Stimulated activated CD4-positive, alpha-beta T cell treated with anti-CD3 and anti-CD28 coated beads, Interleukin-4, amount 100 ng/mL, for 48 hours (primary cell): ENCODE data around the gene BATF2.
"Not testable (repeated sequence)": the region's sequence is repeated elsewhere in the genome, so short reads cannot be mapped to it uniquely, and the experiment has no call there.

Source experiments
- DNase-seq, 2 donors: peaks; one replicate each; pipeline ENCODE4 v3.0.0-alpha.2; 2020; ENCODE audit warnings: low read depth in 2 of 2

The BATF2 gene, protein sequence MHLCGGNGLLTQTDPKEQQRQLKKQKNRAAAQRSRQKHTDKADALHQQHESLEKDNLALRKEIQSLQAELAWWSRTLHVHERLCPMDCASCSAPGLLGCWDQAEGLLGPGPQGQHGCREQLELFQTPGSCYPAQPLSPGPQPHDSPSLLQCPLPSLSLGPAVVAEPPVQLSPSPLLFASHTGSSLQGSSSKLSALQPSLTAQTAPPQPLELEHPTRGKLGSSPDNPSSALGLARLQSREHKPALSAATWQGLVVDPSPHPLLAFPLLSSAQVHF

DNA sequence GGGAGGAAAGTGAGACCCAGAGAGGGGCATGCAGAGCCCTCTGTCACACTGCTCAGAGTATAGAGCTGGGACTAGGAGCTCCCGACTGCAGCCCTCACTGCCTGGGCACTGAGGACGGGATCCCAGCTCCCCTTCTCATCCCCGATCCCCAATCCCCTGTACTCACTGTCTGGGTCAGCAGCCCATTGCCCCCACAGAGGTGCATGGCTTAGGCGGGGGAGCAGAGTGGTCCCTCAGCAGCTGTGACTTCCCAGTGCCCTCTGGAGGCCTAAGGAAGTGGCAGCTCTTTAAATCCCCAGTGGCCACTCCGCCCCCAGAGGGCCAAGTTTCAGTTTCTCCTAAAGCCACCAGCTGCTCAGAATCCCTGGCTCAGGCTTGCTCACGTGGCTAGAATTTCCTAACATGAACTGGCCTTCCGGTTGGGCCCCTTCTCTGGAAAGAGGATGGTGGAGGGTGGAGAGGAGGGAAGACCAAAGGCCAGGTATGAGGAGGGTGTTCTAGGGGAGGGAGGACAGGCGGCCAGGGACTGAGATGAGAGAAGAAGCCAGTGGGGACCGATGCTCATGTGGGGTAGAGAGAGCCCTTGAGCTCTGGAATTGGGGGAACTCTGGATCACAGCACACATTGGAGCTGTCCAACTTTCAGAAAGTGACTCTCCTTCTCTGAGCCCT lies at the start of gene BATF2:
Gene BATF2, minus strand, starts transcription at position 262 of the 671 bp plus-strand sequence. Its CDS starts 57 bp downstream, at position 205.
- DNase-seq: no peak

DNA sequence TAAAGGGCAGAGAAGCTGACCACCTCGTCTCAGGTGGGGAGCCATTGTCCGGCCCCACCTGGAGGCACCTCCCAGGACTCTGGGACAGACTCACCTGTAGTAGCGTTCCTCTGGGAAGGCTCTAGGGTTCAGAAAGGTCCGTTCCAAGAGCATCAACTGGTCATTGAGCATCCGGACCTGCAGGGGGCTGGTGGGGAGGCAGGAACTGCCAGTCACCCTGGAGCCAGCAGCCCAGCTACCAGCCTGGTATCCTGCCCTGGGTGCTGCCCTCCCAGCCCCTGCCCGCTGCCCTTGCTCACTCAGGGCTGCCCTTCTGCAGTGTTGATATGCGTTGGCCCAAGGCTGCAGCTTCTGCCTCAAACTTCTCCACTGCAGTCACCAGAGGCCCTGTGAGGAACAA lies 49.0 kb upstream of the BATF2 start:
- no peak for DNase-seq

DNA sequence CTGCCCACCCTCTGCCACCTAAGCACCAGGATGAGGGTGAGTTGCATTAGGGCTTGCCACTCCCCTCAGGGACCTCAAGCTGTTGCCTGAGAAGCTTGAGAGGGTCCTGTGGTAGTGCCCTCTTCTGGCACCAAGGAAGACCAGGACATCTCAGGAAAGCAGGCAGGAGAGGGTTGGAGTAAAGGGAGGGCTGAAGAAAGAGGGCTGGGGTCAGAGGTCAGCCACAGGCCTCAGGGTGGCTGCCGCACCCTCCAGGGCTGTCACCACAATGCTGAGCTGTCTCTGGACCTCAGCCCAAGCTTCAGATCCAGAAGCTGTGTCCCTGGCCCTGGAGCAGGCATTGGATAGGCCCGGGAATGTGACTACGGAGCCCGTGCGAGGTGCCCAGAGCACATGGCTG lies 48.3 kb upstream of the BATF2 start:
- DNase-seq: no peak

DNA sequence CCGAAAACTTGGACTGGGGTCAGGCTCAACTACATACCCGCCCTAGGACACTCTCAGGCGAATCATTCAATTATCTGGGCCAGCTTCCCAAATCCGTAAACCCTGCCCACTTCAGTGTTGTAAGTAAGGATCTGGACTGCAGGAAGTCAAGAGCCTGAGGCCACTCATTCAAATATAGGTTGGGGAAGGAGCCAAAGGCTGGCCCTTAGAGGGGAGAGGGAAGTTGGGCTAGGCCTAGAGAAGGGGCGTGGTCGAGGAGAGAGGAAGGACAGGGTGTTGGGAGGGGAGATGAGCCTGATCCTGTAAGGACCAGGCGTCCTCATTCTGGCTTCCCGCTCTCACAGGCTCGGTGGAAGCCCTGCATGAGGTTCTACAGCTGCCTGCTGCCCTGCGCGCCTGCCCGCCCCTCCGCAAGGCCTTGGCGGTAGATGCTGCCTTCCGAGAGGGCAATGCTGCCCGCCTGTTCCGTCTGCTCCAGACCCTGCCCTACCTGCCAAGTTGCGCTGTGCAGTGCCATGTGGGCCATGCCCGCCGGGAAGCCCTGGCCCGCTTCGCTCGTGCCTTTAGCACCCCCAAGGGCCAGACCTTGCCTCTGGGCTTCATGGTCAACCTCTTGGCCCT lies 47.2 kb upstream of the BATF2 start:
- no peak for DNase-seq

DNA sequence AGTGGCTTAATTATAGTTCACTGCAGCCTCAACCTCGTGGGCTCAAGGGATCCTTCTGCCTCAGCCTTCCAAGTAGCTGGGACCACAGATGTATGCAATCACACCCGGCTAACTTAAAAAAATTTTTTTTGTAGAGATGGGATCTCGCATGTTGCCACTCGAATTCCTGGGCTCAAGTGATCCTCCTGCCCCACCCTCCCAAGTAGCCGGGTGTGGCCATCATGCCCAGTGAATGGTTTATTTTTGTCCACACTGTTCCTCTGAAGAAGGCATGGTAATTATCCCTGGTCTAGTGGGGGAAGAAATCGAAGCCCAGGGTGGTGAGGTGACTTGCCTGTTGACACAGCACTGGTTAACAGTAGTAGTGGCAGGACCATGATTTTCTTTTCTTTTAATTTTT lies 46.1 kb upstream of the BATF2 start:
- no peak for DNase-seq

DNA sequence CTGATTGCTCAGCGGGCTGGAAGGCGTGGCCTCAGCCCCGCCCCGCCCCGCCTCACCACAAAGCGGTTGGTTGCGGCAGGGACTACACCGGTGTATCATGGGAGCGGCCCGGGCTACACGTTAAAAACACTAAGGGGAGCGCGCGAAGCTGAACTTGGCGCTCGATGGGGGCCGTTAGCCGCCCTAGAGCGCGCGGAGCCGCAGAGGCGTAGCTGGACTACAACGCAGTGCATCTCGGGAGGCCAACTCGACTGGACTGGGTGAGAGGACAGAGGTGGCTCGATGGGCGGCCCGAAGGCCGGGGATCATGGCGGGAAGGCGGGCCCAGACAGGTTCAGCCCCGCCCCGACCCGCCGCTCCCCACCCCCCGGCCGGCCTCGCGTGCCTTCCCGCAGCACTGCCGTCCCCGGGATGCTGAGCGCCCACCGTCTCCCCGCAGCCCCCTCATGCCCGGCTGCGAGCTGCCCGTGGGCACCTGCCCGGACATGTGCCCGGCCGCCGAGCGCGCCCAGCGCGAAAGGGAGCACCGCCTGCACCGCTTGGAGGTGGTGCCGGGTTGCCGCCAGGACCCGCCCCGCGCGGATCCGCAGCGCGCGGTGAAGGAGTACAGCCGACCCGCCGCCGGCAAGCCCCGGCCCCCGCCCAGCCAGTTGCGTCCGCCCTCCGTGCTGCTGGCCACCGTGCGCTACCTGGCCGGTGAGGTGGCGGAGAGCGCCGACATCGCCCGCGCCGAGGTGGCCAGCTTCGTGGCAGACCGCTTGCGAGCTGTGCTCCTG lies 44.3 kb upstream of the BATF2 start, which contains the start of gene SAC3D1:
Gene SAC3D1, plus strand, starts transcription at position 364 of the 776 bp plus-strand sequence. Its CDS starts 83 bp downstream, at position 447.
- peak; percentile 78 to 88 for DNase-seq

DNA sequence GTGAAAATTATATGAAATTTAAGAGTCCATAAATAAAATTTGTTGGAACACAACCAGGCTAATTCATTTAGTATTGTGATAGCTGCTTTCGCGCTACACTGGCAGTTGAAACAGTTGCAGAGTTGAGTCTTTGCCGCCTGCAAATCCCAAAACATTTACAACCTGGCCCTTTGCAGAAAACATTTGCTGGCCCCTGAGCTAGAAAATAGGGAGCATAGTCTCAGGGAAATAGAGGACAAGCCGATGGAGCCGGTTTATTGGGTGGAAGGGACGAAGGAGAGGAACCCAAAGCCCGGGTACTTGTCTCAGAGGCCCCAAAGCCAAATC lies 43.7 kb upstream of the BATF2 start:
- DNase-seq: no peak

DNA sequence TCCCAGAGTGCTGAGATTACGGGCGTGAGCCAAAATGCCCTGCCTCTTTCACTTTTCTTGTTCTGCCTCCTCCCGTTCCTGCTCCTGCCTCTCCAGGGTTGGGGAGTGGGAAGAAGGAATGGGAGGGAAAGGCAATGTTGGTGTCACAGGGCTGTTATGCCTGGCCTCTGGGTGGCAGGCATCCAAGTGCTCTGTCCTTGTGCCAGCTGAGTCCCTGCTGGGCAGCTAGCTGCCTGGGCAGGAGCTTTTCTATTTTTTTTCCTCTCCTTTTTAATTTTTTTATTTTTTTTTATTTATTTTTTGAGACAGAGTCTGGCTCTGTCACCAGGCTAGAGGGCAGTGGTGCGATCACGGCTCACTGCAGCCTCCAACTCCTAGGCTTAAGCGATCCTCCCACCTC lies 40.2 kb upstream of the BATF2 start:
- no peak for DNase-seq

DNA sequence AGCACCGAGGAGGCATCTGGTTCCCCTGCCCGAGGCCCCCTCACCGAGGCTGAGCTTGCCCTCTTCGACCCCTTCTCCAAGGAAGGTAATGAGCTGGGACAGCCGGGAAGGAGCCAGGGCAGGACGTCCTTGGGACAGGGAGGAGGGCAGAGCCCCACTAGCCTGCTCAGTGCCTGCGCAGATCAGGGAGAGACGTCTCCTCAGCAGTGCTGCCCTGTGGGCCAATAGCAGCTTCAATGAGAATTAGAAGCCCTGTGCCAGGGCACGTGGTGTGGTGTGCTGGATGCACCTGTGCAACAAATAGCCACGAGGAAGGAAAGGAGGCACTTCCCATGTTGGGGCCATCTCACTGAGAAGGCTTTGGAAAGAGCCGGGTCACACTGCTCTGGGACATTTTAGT lies 38.8 kb upstream of the BATF2 start:
- DNase-seq: no peak

DNA sequence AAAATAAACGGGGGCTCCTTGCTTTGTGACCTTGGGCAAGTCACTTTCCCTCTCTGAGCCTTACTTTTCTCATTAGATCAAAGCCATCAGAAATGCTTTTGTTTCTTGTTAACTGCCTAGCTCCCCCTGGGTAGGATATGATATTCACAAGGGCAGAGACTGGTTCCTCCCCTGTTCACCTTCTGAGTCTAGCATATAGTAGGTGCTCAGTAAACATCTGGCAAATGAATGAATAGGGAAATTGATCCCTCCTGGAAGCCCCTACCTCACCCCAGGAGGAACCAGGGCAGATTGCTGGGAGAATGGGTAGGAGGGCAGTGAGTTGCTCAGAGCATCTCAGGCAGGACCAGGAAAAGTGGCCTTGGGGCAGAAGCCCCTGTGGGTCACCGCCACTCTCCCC lies 37.7 kb upstream of the BATF2 start:
- no peak for DNase-seq

DNA sequence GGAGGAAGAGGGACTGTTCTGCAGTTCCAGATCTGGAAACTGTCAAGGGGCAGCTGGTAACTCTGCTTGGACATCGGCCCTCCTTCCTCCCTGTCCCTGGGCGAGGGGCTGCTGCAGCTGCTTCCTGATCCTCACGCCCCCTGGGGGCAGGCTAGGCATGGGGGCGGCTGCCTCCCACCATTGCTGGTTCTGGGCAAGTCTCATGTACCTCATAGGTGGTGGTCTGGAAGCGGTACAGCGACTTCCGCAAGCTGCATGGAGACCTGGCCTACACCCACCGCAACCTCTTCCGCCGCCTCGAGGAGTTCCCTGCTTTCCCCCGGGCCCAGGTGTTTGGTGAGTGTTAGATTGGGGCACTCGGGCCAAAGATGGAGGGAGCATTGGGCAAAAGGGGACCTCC lies 35.4 kb upstream of the BATF2 start:
- no peak for DNase-seq

DNA sequence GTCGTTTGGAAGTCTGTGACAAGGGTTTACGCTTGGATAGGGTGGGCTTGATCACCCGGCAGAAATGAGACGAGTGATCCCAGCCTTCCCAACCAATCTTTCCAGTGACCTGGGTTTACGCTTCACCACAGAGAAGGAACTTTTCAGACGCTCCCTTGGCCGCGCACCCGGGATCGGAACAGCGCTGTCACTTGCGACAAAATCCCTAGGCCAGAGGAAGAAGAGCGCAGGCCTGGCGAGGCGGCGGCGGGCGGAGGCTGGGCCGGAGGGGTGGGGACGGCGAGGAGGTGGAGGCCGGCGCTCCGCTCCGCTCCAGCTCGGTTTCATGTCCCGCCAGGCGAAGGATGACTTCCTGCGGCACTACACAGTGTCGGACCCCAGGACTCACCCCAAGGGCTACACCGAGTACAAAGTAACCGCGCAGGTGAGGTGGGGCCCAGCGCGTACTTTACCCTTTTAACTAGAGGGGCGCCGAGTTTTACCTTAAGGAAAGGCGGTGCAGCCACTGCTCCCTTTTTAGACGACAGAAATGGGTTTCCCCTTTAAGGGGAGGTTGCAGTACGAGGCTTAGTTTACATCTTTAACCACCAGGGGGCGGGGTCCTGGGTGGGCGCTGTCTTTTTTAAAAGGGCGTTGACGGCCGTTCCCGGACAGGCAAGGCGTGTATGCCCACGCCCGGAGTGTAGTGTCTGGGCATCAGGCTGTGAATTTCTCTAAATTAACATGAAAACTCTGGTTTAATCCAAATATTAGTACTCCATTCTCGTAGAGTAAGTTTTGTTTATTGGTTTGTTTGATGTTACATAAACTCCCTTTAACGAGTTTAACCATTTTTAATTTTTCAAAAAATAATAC lies 30.7 kb upstream of the BATF2 start, which contains the start of gene SNX15:
Gene SNX15, plus strand, starts transcription at position 227 of the 855 bp plus-strand sequence. Its CDS starts 99 bp downstream, at position 326.
- peak; percentile 84 to 88 for DNase-seq

DNA sequence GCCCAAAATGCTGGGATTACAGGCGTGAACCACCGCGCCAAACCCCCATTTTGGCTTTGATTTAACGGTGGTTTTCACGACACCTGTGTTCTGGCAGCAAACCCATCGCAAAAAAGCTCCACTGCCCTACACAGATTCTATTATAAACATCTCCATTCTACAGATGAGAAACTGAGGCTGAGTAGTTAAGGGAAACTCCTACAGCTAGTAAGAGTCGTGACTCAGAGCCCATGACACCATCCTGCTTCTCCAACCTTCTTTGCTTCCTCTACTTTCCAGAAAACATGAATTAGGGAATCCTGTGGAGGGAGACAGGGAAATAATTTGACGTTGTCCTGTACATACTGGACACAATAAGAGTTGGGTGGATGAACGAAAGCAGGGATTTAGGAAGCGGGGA lies 30.0 kb upstream of the BATF2 start:
- DNase-seq: no peak

DNA sequence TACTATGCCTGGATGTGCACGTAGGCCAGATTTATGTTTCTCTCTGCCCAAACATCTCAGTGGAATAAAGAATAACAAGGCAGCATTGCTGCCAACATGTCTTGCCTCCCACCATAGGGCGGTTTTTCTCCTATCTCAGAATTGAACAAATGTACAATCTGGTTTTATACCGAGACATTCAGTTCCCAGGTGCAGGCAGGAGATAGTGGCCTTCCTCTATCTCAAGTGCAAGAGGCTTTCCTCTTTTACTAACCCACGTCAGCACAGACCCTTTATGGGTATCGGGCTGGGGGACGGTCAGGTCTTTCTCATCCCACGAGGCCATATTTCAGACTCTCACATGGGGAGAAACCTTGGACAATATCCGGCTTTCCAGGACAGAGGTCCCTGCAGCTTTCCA lies 26.7 kb upstream of the BATF2 start:
- not testable (repeated sequence) for DNase-seq

DNA sequence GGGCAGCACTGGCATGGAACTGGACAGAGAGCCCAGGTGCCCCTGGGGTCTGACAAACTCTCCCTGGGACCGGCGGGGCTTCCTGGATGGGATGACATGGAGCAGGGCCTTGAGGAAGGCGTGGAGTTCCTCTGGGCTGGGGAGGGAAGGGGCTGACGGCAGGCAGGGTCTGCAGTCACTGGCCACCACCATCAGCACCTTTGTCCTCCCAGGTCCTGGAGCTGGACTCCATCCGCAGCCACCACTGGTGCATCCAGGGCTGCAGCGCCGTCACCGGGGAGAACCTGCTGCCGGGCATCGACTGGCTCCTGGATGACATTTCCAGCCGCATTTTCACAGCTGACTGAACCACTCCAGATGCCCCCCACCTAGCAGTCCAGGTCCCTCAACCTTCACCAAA lies 24.7 kb upstream of the BATF2 start:
- DNase-seq: no peak

DNA sequence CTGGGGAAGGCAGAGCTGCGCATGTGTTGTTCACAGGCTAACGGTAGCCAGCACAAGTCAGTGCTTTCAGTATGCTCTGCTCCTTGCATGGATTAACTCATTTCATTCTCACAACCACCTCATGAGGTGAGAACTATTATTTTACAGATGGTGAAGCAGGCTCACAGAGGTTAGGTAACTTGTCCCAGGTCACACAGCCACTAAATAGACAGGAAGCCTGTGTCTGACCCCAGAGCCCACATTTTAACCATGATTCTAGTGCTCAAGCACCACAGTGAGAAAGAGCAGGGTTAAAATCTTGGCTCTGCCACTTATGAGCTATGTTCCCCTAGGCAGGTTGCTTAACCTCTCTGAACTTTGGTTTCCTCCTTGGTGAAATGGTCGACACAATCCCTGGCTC lies 24.2 kb upstream of the BATF2 start:
- DNase-seq: no peak

DNA sequence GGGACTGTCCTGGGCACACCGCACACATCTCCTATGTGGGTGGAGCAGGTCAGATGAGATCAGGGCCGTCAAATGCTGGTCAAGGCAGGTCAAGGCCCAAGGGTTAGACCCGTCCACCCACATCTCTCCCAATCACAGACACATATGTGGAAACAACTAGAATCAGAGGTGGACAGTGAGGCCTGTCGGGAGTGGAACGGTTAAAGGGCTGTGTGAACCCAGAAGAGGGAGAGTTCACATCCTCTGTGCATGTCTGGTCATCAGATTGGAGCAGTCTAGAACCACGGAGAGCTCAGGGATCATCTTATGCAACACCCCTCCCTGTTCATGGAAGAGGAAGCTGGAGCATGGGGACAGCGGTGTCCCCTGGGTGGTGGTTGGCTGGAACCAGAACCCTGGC lies 23.1 kb upstream of the BATF2 start:
- no peak for DNase-seq

DNA sequence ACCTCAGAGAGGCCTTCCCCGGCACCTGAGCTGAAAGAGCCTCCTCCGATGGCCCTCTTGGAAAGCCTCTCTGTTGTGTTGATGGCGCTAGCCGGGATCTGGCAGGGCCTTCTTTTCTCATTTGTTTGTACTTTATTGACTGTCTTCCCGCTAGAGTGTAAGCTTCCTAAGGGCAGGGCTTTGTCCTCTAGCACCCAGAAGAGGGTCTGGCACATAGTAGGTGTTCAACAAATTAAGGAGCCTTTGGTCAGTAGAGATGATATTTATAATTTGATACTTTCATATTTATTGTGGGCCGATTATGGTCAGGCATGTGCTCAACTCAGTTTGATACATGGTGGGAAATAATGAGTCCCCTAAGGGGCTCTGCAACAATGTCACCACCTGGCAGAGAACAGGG lies 21.2 kb upstream of the BATF2 start:
- DNase-seq: no peak

DNA sequence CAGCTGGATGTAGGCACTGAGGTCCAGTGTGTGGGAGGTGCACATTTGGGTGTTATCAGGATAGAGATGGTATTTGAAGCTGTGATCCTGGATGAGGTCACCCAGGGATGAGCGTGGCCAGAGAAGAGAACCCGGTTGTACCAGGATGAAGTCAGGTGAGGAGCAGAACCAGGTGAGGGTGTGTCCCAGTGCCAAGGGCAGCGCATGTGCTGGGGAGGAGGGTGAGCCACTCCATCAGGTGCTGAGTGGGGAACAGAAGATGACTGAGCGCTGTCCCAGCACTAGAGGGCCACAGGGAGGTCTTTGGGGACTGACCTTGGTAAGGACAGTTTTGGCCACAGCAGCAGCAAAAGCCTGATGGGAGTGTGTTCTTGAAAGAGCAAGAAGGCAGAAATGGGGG lies 19.9 kb upstream of the BATF2 start:
- DNase-seq: no peak

DNA sequence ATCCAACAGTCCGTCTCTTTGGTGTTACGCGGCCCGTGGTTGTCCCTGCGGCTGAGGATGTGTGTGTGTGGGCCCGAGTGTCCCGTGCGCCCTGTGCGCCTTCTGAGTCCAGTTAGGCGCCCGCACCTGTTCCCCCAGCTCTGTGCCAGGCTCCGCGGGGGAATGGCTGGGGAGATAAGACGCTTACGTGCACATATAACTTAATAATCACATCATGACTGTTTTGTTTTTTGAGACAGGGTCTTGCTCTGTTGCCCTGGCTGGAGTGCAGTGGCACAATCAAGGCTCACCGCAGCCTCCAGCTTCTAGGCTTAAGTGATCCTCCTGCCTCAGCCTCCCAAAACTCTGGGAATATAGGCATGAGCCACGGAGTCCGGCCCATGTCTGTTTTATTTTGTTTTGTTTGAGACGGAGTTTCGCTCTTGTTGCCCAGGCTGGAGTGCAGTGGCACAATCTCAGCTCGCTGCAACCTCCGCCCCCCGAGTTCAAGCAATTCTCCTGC lies 18.0 kb upstream of the BATF2 start:
- DNase-seq: no peak
